A549 treated with GW870086 at 1 μM for 4 hours (cell line): ENCODE data around the gene IZUMO1R. TPM values are rescaled to one million over a fixed set of nuclear protein-coding genes. Genes with fewer than 3 reads are reported as not detected.

ENCODE experiments used
- total RNA-seq: library from RNA; stranded (reverse); fragments of 200-300 nt; extraction: Qiagen RNA extraction; gene quantifications from 5 replicates; pipeline ENCODE4 v1.2.3, GENCODE V29; 2022; ENCODE audit warnings: low read depth

Gene IZUMO1R
- not detected in 5 replicates for total RNA-seq

GRCh38 chr11:94303966-94304958 is at the start of gene IZUMO1R:
IZUMO1R (plus strand) TSS chr11:94304580; CDS start chr11:94305637, 1,057 bp downstream.

Other genes starting within 250 kb of the IZUMO1R start
- gene PANX1, start 175.7 kb upstream of the IZUMO1R start, total RNA-seq: 24.3 to 30.1 TPM (median 27.7 TPM) in 5 replicates
- gene GPR83, start 96.8 kb downstream of the IZUMO1R start, total RNA-seq: 0.05 to 0.09 TPM (median 0.06 TPM) in 3 of 5 replicates, not detected in the others
- gene MRE11, start 189.3 kb downstream of the IZUMO1R start, total RNA-seq: 13.1 to 17.3 TPM (median 16.5 TPM) in 5 replicates
- gene ANKRD49, start 189.4 kb downstream of the IZUMO1R start, total RNA-seq: 3.3 to 8.0 TPM (median 7.4 TPM) in 5 replicates
- gene C11orf97, start 207.9 kb downstream of the IZUMO1R start, total RNA-seq: not detected in 5 replicates
- 2.1 to 2.8 TPM (median 2.6 TPM) in 5 replicates for gene FUT4, start 239.3 kb downstream of the IZUMO1R start, total RNA-seq